ENCODE measurements around the gene ZDHHC11B.
"Not testable (repeated sequence)": the region's sequence is repeated elsewhere in the genome, so short reads cannot be mapped to it uniquely, and the experiment has no call there.

GRCh38 chr5:787857-788233 is 3.3 kb upstream of the ZDHHC11B start:
- not testable (repeated sequence) for TF ChIP-seq CTCF (IDR thresholded peaks at IDR 0.05; ENCODE audit: low read depth, low read length); EZH2phosphoT487 (IDR thresholded peaks at IDR 0.05; ENCODE audit: low read depth)

Data from OCI-LY3 (cell line).